ENCODE measurements around the gene RGCC.

- TF ChIP-seq FOXP1 (CRISPR knock-in tag; IDR thresholded peaks at IDR 0.05) (no peak), SMC3 (conservative IDR thresholded peaks at IDR 0.05; ENCODE audit: insufficient read depth, low read depth, low read length) (no peak), ZNF121 (CRISPR knock-in tag; conservative IDR thresholded peaks at IDR 0.05) (no peak), REST (IDR thresholded peaks at IDR 0.05; ENCODE audit: borderline replicate concordance) (no peak), REST (CRISPR knock-in tag; IDR thresholded peaks at IDR 0.05; ENCODE audit: low read depth) (no peak), ESRRA (IDR thresholded peaks at IDR 0.05; ENCODE audit: borderline replicate concordance, low read depth) (no peak), MEF2D (tag; conservative IDR thresholded peaks at IDR 0.05; ENCODE audit: low read depth) (no peak)
- TF ChIP-seq, protein P1, sequence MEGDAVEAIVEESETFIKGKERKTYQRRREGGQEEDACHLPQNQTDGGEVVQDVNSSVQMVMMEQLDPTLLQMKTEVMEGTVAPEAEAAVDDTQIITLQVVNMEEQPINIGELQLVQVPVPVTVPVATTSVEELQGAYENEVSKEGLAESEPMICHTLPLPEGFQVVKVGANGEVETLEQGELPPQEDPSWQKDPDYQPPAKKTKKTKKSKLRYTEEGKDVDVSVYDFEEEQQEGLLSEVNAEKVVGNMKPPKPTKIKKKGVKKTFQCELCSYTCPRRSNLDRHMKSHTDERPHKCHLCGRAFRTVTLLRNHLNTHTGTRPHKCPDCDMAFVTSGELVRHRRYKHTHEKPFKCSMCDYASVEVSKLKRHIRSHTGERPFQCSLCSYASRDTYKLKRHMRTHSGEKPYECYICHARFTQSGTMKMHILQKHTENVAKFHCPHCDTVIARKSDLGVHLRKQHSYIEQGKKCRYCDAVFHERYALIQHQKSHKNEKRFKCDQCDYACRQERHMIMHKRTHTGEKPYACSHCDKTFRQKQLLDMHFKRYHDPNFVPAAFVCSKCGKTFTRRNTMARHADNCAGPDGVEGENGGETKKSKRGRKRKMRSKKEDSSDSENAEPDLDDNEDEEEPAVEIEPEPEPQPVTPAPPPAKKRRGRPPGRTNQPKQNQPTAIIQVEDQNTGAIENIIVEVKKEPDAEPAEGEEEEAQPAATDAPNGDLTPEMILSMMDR (IDR thresholded peaks at IDR 0.05 in 2 of 3, conservative IDR thresholded peaks at IDR 0.05 in 1 of 3; ENCODE audit: insufficient read depth in 2 of 3, low read depth in 1 of 3, low read length in 3 of 3), result no peak
- TF ChIP-seq, protein P2, sequence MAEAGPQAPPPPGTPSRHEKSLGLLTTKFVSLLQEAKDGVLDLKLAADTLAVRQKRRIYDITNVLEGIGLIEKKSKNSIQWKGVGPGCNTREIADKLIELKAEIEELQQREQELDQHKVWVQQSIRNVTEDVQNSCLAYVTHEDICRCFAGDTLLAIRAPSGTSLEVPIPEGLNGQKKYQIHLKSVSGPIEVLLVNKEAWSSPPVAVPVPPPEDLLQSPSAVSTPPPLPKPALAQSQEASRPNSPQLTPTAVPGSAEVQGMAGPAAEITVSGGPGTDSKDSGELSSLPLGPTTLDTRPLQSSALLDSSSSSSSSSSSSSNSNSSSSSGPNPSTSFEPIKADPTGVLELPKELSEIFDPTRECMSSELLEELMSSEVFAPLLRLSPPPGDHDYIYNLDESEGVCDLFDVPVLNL (CRISPR knock-in tag; IDR thresholded peaks at IDR 0.05; ENCODE audit: low read depth), result no peak
Observed at GRCh38 chr13:41491436-41491835, 34.1 kb downstream of the RGCC start.

Data from K562 (cell line).